ENCODE data around the gene GAREM2. TPM values are rescaled to one million over a fixed set of nuclear protein-coding genes. Genes with fewer than 3 reads are reported as not detected.

GAREM2 gene
- total and polyA plus RNA-seq, 9 of the 15 experiments (the other 6 are each of a cell fraction or from before 2014, with no cell fraction given), result 1.7 to 12.4 (median 2.5) TPM

GRCh38 chr2:26184555-26185303, 11.8 kb downstream of the GAREM2 start (continued):
- TF ChIP-seq ZNF444 (CRISPR knock-in tag; IDR thresholded peaks at IDR 0.05) (no peak), HNRNPUL1 (IDR thresholded peaks at IDR 0.05; ENCODE audit: low read length) (no peak), SMARCC2 (IDR thresholded peaks at IDR 0.05; ENCODE audit: low read depth) (no peak; the same call in 1 of the 2 replicates), GABPB2 (CRISPR knock-in tag; conservative IDR thresholded peaks at IDR 0.05) (no peak), PML (IDR thresholded peaks at IDR 0.05; ENCODE audit: low read length) (no peak), PRPF4 (IDR thresholded peaks at IDR 0.05; ENCODE audit: insufficient read depth, low read depth, low read length, poor library complexity, severe bottlenecking) (no peak), JUND (IDR thresholded peaks at IDR 0.05; ENCODE audit: borderline replicate concordance, low read depth, low read length) (peak; percentile 50; the same call in 1 of the 2 replicates), JUND (tag; IDR thresholded peaks at IDR 0.05; ENCODE audit: borderline replicate concordance, low read depth, low read length) (no peak; the same call in 2 of the 3 replicates), RBM14 (IDR thresholded peaks at IDR 0.05; ENCODE audit: borderline replicate concordance, insufficient read depth, low read depth, low read length) (no peak), BRCA1 (IDR thresholded peaks at IDR 0.05) (no peak), BRCA1 (CRISPR knock-in tag; IDR thresholded peaks at IDR 0.05) (no peak), ZBTB17 (CRISPR knock-in tag; IDR thresholded peaks at IDR 0.05) (peak; percentile 73; the same call in 1 of the 2 replicates), PTTG1 (tag; IDR thresholded peaks at IDR 0.05; ENCODE audit: low read depth) (no peak), LARP7 (IDR thresholded peaks at IDR 0.05) (no peak), CBFB (CRISPR knock-in tag; IDR thresholded peaks at IDR 0.05) (peak; percentile 51; the same call in 1 of the 2 replicates)
- TF ChIP-seq, protein P1, sequence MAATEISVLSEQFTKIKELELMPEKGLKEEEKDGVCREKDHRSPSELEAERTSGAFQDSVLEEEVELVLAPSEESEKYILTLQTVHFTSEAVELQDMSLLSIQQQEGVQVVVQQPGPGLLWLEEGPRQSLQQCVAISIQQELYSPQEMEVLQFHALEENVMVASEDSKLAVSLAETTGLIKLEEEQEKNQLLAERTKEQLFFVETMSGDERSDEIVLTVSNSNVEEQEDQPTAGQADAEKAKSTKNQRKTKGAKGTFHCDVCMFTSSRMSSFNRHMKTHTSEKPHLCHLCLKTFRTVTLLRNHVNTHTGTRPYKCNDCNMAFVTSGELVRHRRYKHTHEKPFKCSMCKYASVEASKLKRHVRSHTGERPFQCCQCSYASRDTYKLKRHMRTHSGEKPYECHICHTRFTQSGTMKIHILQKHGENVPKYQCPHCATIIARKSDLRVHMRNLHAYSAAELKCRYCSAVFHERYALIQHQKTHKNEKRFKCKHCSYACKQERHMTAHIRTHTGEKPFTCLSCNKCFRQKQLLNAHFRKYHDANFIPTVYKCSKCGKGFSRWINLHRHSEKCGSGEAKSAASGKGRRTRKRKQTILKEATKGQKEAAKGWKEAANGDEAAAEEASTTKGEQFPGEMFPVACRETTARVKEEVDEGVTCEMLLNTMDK (IDR thresholded peaks at IDR 0.05; ENCODE audit: borderline replicate concordance, insufficient read depth, low read depth, low read length, poor library complexity, severe bottlenecking), result peak; percentile 87
- TF ChIP-seq, protein P2, sequence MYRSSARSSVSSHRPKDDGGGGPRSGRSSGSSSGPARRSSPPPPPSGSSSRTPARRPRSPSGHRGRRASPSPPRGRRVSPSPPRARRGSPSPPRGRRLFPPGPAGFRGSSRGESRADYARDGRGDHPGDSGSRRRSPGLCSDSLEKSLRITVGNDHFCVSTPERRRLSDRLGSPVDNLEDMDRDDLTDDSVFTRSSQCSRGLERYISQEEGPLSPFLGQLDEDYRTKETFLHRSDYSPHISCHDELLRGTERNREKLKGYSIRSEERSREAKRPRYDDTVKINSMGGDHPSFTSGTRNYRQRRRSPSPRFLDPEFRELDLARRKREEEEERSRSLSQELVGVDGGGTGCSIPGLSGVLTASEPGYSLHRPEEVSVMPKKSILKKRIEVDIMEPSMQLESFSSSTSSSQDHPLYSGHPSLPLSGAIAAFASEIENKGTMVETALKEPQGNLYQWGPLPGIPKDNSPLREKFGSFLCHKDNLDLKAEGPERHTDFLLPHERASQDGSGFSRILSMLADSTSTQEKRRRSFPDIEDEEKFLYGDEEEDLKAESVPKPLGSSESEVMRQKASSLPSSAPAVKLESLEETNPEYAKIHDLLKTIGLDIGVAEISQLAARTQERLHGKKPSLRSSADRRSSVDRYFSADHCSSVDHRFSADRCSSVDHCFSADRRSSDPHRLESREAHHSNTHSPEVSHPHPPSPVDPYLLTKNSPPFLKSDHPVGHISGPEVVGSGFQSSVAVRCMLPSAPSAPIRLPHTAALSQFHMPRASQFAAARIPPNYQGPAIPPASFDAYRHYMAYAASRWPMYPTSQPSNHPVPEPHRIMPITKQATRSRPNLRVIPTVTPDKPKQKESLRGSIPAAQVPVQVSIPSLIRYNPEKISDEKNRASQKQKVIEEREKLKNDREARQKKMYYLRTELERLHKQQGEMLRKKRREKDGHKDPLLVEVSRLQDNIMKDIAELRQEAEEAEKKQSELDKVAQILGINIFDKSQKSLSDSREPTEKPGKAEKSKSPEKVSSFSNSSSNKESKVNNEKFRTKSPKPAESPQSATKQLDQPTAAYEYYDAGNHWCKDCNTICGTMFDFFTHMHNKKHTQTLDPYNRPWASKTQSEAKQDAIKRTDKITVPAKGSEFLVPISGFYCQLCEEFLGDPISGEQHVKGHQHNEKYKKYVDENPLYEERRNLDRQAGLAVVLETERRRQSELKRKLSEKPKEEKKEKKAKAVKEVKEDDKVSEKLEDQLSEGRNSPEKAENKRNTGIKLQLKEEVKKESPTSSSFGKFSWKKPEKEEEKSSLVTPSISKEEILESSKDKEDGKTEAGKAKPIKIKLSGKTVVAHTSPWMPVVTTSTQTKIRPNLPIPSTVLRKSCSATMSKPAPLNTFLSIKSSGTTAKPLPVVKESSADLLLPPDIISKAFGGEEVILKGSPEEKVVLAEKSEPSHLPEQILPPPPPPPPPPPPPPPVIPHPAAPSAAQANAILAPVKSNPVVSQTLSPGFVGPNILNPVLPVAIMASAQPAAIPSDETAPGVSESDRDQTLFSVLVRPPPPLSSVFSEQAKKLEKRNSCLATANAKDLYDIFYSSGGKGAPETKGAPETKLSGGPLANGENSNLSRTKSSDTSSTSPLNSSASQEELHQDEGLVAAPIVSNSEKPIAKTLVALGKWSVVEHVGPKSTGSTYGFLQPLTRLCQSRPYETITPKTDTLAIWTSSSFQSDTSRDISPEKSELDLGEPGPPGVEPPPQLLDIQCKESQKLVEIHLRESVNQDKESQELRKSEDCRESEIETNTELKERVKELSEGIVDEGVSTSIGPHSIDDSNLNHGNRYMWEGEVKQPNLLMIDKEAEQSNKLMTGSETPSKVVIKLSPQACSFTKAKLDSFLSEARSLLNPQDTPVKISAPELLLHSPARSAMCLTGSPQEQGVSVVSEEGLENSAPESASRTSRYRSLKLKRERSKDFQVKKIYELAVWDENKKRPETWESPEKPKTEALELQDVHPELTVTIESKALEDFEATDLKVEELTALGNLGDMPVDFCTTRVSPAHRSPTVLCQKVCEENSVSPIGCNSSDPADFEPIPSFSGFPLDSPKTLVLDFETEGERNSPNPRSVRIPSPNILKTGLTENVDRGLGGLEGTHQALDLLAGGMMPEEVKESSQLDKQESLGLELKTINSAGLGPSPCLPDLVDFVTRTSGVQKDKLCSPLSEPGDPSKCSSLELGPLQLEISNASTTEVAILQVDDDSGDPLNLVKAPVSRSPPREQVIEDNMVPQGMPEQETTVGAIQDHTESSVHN (IDR thresholded peaks at IDR 0.05; ENCODE audit: borderline replicate concordance in 1 of 2, low read depth in 1 of 2), result no peak
